ENCODE measurements around the gene TAS2R46.
"Not testable (repeated sequence)": the region's sequence is repeated elsewhere in the genome, so short reads cannot be mapped to it uniquely, and the experiment has no call there.

Gene TAS2R46

GRCh38 chr12:11062194-11062593, at the start of gene TAS2R46:
Gene TAS2R46 (minus strand): TSS chr12:11062294. CDS start chr12:11062294, 0 bp downstream.
- DNase-seq: not testable (repeated sequence)

GRCh38 chr12:11111213-11111612, 49.1 kb upstream of the TAS2R46 start:
- DNase-seq: not testable (repeated sequence)

GRCh38 chr12:11108862-11109261, 46.8 kb upstream of the TAS2R46 start:
- DNase-seq: no peak

GRCh38 chr12:11107719-11108118, 45.6 kb upstream of the TAS2R46 start:
- DNase-seq: no peak

GRCh38 chr12:11106288-11106687, 44.2 kb upstream of the TAS2R46 start:
- no peak for DNase-seq

GRCh38 chr12:11105546-11105945, 43.5 kb upstream of the TAS2R46 start:
- no peak for DNase-seq

GRCh38 chr12:11094910-11095309, 32.8 kb upstream of the TAS2R46 start:
- DNase-seq: not testable (repeated sequence)

- no peak for DNase-seq
These were observed 30.0 kb upstream of the TAS2R46 start, which contains the start of gene TAS2R43 for GRCh38 chr12:11092128-11092527. Gene TAS2R43 (minus strand): TSS chr12:11092313. CDS start chr12:11092229, 84 bp downstream.

- DNase-seq: no peak
These were observed 27.2 kb upstream of the TAS2R46 start for GRCh38 chr12:11089246-11089645.

GRCh38 chr12:11085419-11085818, 23.3 kb upstream of the TAS2R46 start:
- DNase-seq: no peak

- no peak for DNase-seq
These were observed 19.9 kb upstream of the TAS2R46 start for GRCh38 chr12:11081987-11082386.

GRCh38 chr12:11078246-11078645, 16.2 kb upstream of the TAS2R46 start:
- DNase-seq: no peak

- DNase-seq: no peak
These were observed 13.5 kb upstream of the TAS2R46 start for GRCh38 chr12:11075642-11076041.

GRCh38 chr12:11071414-11071813, 9.3 kb upstream of the TAS2R46 start:
- DNase-seq: peak; percentile 83

GRCh38 chr12:11070999-11071398, 8.9 kb upstream of the TAS2R46 start:
- DNase-seq: peak; percentile 71

GRCh38 chr12:11069854-11070365, 7.8 kb upstream of the TAS2R46 start:
- DNase-seq: no peak

- DNase-seq: no peak
These were observed 5.4 kb upstream of the TAS2R46 start for GRCh38 chr12:11067514-11067913.

- no peak for DNase-seq
These were observed 2.3 kb downstream of the TAS2R46 start for GRCh38 chr12:11059784-11060183.

GRCh38 chr12:11059041-11059440, 3.1 kb downstream of the TAS2R46 start:
- DNase-seq: no peak

- no peak for DNase-seq
These were observed 6.8 kb downstream of the TAS2R46 start for GRCh38 chr12:11055306-11055705.

GRCh38 chr12:11049806-11050531, 12.1 kb downstream of the TAS2R46 start:
- not testable (repeated sequence) for DNase-seq

- not testable (repeated sequence) for DNase-seq
These were observed 20.7 kb downstream of the TAS2R46 start for GRCh38 chr12:11041366-11041765.

- no peak for DNase-seq
These were observed 21.9 kb downstream of the TAS2R46 start for GRCh38 chr12:11040162-11040561.

- DNase-seq: no peak
These were observed 22.9 kb downstream of the TAS2R46 start for GRCh38 chr12:11039171-11039570.

GRCh38 chr12:11033959-11034358, 28.1 kb downstream of the TAS2R46 start:
- not testable (repeated sequence) for DNase-seq
